ENCODE measurements around the gene PTCD1.

DNA sequence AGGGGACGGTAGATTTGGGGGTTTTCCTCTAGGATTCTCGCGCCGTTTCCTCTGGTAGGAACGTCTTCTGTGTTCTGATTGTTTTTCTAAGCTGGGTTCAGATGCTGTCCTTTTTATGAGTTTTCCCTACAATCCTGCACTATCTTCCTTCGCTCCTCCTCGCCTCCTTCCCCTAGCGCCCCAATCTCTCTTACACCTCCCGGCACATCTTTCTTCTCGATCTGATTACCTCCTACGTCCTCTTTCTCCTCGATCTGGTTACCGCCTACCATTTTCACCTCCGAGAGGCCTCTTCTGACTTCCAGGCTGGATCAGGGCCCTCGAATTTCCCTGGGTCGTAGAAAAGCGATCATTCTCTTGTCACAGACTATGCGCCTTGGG lies 29.4 kb downstream of the PTCD1 start:
- TF ChIP-seq EZH2phosphoT487 (IDR thresholded peaks at IDR 0.05) = no peak
- TF ChIP-seq, protein P1, sequence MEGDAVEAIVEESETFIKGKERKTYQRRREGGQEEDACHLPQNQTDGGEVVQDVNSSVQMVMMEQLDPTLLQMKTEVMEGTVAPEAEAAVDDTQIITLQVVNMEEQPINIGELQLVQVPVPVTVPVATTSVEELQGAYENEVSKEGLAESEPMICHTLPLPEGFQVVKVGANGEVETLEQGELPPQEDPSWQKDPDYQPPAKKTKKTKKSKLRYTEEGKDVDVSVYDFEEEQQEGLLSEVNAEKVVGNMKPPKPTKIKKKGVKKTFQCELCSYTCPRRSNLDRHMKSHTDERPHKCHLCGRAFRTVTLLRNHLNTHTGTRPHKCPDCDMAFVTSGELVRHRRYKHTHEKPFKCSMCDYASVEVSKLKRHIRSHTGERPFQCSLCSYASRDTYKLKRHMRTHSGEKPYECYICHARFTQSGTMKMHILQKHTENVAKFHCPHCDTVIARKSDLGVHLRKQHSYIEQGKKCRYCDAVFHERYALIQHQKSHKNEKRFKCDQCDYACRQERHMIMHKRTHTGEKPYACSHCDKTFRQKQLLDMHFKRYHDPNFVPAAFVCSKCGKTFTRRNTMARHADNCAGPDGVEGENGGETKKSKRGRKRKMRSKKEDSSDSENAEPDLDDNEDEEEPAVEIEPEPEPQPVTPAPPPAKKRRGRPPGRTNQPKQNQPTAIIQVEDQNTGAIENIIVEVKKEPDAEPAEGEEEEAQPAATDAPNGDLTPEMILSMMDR (IDR thresholded peaks at IDR 0.05) = no peak
